HEK293T (cell line): ENCODE results near the gene GNG13.

Source experiments
- ARNT ChIP-seq: fragments of 450-650 bp; IDR thresholded peaks from 2 replicates; pipeline ENCODE4 v1.6.1; 2017; ENCODE audit warnings: mild to moderate bottlenecking
- BHLHE40 ChIP-seq: fragments of 450-650 bp; IDR thresholded peaks from 2 replicates; pipeline ENCODE4 v1.6.1; 2016; ENCODE audit warnings: mild to moderate bottlenecking, moderate library complexity, borderline replicate concordance
- ELF4 ChIP-seq: fragments of 450-650 bp; IDR thresholded peaks from 2 replicates; pipeline ENCODE4 v1.6.1; 2017; ENCODE audit warnings: antibody characterized with exemption
- FOXA1 ChIP-seq: fragments of 450-650 bp; IDR thresholded peaks from 2 replicates; pipeline ENCODE4 v1.6.1; 2016; ENCODE audit warnings: mild to moderate bottlenecking
- FOXM1 ChIP-seq: fragments of 450-650 bp; IDR thresholded peaks from 2 replicates; pipeline ENCODE4 v1.6.1; 2017; ENCODE audit warnings: mild to moderate bottlenecking, borderline replicate concordance
- HDGF ChIP-seq: fragments of 450-650 bp; IDR thresholded peaks from 2 replicates; pipeline ENCODE4 v1.6.1; 2017; ENCODE audit warnings: antibody characterized with exemption, borderline replicate concordance
- L3MBTL2 ChIP-seq: fragments of 450-650 bp; conservative IDR thresholded peaks from 2 replicates; pipeline ENCODE4 v1.6.1; 2016; ENCODE audit warnings: mild to moderate bottlenecking
- LEF1 ChIP-seq: fragments of 450-650 bp; IDR thresholded peaks from 2 replicates; pipeline ENCODE4 v1.6.1; 2017; ENCODE audit warnings: mild to moderate bottlenecking, borderline replicate concordance
- NFRKB ChIP-seq: fragments of 450-650 bp; IDR thresholded peaks from 2 replicates; pipeline ENCODE4 v1.6.1; 2016; ENCODE audit warnings: mild to moderate bottlenecking, moderate library complexity
- SP1 ChIP-seq: fragments of 450-650 bp; IDR thresholded peaks from 2 replicates; pipeline ENCODE4 v1.6.1; 2017
- SUZ12 ChIP-seq: fragments of 450-650 bp; IDR thresholded peaks from 2 replicates; pipeline ENCODE4 v1.6.1; 2016; ENCODE audit warnings: mild to moderate bottlenecking
- TARDBP ChIP-seq: fragments of 450-650 bp; IDR thresholded peaks from 2 replicates; pipeline ENCODE4 v1.6.1; 2016
- TF ChIP-seq, protein P1 (sequence below): fragments of 450-650 bp; IDR thresholded peaks from 2 replicates; pipeline ENCODE4 v1.6.1; 2016

DNA sequence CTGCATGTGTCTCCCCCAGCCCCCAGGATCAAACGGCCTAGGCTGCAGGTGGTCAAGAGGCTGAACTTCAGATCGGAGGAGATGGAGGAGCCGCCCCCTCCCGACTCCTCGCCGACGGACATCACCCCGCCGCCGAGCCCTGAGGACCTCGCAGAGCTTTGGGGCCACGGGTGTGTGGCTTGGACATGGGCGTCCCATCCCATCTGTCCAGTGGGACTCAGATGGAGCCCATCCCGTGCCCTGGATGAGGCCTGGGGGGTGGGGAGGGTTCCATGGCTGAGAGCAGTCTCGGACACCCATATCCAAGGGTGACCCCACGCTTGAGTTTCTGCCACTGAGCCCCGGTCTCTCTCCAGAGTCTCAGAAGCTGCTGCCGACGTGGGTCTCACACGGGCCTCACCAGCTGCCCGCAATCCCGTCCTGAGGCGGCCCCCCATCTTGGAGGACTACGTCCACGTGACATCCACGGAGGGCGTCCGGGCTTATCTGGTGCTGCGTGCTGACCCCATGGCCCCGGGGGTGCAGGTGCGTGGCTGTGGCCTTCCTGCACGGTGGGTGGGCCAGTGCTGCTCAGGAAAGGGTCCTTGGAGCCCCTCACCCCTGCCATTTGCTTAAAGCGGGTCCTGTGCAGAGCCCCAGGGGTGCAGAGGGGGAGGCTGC, 11.2 kb downstream of the GNG13 start:
- TF ChIP-seq FOXA1 = no peak
- TF ChIP-seq SP1 = no peak
- no peak for TF ChIP-seq HDGF
- no peak for TF ChIP-seq BHLHE40
- TF ChIP-seq NFRKB = no peak
- no peak for TF ChIP-seq ARNT
- TF ChIP-seq, protein P1, sequence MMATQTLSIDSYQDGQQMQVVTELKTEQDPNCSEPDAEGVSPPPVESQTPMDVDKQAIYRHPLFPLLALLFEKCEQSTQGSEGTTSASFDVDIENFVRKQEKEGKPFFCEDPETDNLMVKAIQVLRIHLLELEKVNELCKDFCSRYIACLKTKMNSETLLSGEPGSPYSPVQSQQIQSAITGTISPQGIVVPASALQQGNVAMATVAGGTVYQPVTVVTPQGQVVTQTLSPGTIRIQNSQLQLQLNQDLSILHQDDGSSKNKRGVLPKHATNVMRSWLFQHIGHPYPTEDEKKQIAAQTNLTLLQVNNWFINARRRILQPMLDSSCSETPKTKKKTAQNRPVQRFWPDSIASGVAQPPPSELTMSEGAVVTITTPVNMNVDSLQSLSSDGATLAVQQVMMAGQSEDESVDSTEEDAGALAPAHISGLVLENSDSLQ = no peak
- no peak for TF ChIP-seq SUZ12
- no peak for TF ChIP-seq ELF4
- TF ChIP-seq TARDBP = no peak
- no peak for TF ChIP-seq FOXM1
- no peak for TF ChIP-seq LEF1
- TF ChIP-seq L3MBTL2 = no peak
